HepG2 (cell line): ENCODE measurements around the gene WDSUB1. TPM values are rescaled to one million over a fixed set of nuclear protein-coding genes. Genes with fewer than 3 reads are reported as not detected.

Source experiments
- NFAT5 ChIP-seq: sonication (generic); formaldehyde crosslinking; IDR thresholded peaks from 2 replicates; pipeline ENCODE4 v1.4.0; 2020; ENCODE audit warnings: missing genetic modification reagents
- NR1H2 ChIP-seq: sonication (generic); formaldehyde crosslinking; IDR thresholded peaks from 2 replicates; pipeline ENCODE4 v1.8.1; 2022; ENCODE audit warnings: low read depth, missing genetic modification reagents, borderline replicate concordance
- ZNF609 ChIP-seq: sonication (generic); formaldehyde crosslinking; IDR thresholded peaks from 2 replicates; pipeline ENCODE4 v1.4.0; 2020; ENCODE audit warnings: mild to moderate bottlenecking, missing genetic modification reagents, borderline replicate concordance
- polyA plus RNA-seq, 8 experiments: library from polyadenylated mRNA; depleted of rRNA in 3 of 8; stranded (reverse) in 7 of 8; unstranded in 1 of 8; fragments of >200 nt; fragmentation: Illumina TruSeq in 4 of 8; extraction: Trizol in 4 of 8; gene quantifications; 2 replicates each; pipeline versions ENCODE4 v1.2.1 to v1.2.3, GENCODE V29; 2011 to 2016; ENCODE audit warnings: low read depth in 4 of 8, missing spikeins in 1 of 8, mixed read lengths in 1 of 8; ENCODE audit not compliant: insufficient read depth in 1 of 8
- total RNA-seq, 5 experiments: library from RNA; depleted of rRNA; stranded (reverse); fragments of >200 nt; fragmentation: Illumina TruSeq; extraction: Trizol; gene quantifications; 2 replicates each; pipeline ENCODE4 v1.2.3, GENCODE V29; 2016; ENCODE audit warnings: low read depth in 1 of 5
- TF ChIP-seq, protein P1 (sequence below): sonication (generic); formaldehyde crosslinking; IDR thresholded peaks from one replicate; pipeline ENCODE4 v1.5.1; 2020; ENCODE audit warnings: mild to moderate bottlenecking, missing genetic modification reagents; ENCODE audit errors: not compliant biosample characterization
- TF ChIP-seq, protein P2 (sequence below): sonication (generic); formaldehyde crosslinking; IDR thresholded peaks from 2 replicates; pipeline ENCODE4 v1.5.0; 2020; ENCODE audit warnings: mild to moderate bottlenecking, missing genetic modification reagents

The WDSUB1 gene
- total and polyA plus RNA-seq, 2 of the 13 experiments (the other 11 are each of a cell fraction or from before 2014, with no cell fraction given): 10.1 to 10.7 TPM

DNA sequence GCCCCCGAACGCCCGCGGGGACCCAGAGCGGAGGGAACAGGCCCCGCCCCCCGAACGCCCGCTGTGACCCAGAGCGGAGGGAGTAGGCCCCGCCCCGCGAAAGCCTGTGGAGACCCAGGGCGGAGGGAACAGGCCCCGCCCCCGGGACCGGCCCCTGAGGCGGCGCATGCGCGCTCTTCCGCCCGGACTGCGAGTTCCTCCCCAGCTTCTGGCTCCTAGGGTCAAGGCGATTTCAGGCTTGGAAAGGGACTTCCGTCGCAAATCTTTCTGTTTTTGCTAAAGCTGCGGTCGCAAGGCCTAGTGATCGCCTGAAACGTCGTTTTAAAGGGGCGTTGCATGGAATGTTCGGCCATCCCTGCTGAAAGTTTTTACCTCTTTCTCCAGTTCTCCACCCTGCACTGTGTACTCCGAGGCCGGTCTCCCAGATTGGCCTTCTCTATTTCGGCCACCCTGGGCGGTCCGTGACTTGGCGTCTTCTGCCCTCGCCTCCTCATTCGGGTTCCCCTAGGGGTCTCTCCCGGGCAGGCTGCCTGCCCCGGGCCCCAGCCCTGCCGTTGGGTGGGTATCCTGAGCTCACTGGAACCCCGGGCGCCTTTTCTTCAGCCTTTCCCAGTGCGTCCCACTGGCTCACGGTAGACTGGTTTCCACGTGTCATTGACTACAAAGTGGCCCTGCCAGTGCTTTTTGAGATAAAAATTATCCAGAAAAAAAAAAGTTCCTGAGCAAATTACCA, 372 bp upstream of the WDSUB1 start (continued):
- TF ChIP-seq, protein P1, sequence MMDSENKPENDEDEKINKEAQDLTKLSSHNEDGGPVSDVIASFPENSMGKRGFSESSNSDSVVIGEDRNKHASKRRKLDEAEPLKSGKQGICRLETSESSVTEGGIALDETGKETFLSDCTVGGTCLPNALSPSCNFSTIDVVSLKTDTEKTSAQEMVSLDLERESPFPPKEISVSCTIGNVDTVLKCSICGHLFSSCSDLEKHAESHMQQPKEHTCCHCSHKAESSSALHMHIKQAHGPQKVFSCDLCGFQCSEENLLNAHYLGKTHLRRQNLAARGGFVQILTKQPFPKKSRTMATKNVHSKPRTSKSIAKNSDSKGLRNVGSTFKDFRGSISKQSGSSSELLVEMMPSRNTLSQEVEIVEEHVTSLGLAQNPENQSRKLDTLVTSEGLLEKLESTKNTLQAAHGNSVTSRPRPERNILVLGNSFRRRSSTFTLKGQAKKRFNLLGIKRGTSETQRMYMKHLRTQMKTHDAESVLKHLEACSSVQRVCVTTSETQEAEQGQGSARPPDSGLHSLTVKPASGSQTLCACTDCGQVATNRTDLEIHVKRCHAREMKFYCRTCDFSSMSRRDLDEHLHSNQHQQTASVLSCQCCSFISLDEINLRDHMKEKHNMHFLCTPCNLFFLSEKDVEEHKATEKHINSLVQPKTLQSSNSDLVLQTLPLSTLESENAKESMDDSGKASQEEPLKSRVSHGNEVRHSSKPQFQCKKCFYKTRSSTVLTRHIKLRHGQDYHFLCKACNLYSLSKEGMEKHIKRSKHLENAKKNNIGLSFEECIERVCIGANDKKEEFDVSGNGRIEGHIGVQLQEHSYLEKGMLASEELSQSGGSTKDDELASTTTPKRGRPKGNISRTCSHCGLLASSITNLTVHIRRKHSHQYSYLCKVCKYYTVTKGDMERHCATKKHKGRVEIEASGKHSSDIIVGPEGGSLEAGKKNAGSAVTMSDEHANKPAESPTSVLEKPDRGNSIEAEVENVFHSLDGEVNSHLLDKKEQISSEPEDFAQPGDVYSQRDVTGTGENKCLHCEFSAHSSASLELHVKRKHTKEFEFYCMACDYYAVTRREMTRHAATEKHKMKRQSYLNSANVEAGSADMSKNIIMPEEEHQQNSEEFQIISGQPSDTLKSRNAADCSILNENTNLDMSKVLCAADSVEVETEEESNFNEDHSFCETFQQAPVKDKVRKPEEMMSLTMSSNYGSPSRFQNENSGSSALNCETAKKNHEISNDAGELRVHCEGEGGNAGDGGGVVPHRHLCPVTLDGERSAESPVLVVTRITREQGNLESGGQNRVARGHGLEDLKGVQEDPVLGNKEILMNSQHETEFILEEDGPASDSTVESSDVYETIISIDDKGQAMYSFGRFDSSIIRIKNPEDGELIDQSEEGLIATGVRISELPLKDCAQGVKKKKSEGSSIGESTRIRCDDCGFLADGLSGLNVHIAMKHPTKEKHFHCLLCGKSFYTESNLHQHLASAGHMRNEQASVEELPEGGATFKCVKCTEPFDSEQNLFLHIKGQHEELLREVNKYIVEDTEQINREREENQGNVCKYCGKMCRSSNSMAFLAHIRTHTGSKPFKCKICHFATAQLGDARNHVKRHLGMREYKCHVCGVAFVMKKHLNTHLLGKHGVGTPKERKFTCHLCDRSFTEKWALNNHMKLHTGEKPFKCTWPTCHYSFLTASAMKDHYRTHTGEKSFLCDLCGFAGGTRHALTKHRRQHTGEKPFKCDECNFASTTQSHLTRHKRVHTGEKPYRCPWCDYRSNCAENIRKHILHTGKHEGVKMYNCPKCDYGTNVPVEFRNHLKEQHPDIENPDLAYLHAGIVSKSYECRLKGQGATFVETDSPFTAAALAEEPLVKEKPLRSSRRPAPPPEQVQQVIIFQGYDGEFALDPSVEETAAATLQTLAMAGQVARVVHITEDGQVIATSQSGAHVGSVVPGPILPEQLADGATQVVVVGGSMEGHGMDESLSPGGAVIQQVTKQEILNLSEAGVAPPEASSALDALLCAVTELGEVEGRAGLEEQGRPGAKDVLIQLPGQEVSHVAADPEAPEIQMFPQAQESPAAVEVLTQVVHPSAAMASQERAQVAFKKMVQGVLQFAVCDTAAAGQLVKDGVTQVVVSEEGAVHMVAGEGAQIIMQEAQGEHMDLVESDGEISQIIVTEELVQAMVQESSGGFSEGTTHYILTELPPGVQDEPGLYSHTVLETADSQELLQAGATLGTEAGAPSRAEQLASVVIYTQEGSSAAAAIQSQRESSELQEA: no peak
- TF ChIP-seq NR1H2 (CRISPR knock-in tag): no peak
- TF ChIP-seq, protein P2, sequence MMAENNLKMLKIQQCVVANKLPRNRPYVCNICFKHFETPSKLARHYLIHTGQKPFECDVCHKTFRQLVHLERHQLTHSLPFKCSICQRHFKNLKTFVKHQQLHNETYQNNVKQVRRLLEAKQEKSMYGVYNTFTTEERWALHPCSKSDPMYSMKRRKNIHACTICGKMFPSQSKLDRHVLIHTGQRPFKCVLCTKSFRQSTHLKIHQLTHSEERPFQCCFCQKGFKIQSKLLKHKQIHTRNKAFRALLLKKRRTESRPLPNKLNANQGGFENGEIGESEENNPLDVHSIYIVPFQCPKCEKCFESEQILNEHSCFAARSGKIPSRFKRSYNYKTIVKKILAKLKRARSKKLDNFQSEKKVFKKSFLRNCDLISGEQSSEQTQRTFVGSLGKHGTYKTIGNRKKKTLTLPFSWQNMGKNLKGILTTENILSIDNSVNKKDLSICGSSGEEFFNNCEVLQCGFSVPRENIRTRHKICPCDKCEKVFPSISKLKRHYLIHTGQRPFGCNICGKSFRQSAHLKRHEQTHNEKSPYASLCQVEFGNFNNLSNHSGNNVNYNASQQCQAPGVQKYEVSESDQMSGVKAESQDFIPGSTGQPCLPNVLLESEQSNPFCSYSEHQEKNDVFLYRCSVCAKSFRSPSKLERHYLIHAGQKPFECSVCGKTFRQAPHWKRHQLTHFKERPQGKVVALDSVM (CRISPR knock-in tag): no peak; the same call in 1 of the 2 replicates
- peak; percentile 17; the same call in 1 of the 2 replicates for TF ChIP-seq NFAT5 (CRISPR knock-in tag)
- no peak for TF ChIP-seq ZNF609 (CRISPR knock-in tag)
